Activated CD8-positive, alpha-beta memory T cell treated with anti-CD3 and anti-CD28 coated beads, Interleukin-2, amount 10 ng/mL, durations not matched to agents 7 days and 5 days (primary cell): ENCODE measurements around the gene CYP2C8. TPM values are rescaled to one million over a fixed set of nuclear protein-coding genes. Genes with fewer than 3 reads are reported as not detected.

Experiments
- ATAC-seq: fragments of 150-1000 bp; cut with Tn5 transposase; one replicate; pipeline ENCODE4 v1.10.0; 2021; ENCODE audit warnings: moderate library complexity
- CTCF ChIA-PET: fragments of 350-600 bp; sonication (Branson Sonifier 250); formaldehyde crosslinking; loops from one replicate; lab custom pipeline; 2021; ENCODE audit warnings: antibody characterized with exemption; lab: Charles Lee
- DNase-seq: peaks from one replicate; pipeline ENCODE4 v3.0.0-alpha.2; 2020
- H3K27ac Mint-ChIP-seq: one replicate; pipeline ENCODE4 v1.8.0; 2021; ENCODE audit warnings: mild to moderate bottlenecking, mixed read lengths
- H3K27me3 Mint-ChIP-seq: one replicate; pipeline ENCODE4 v1.8.0; 2021; ENCODE audit warnings: mixed read lengths
- H3K36me3 Mint-ChIP-seq: one replicate; pipeline ENCODE4 v1.8.0; 2021; ENCODE audit warnings: mild to moderate bottlenecking, mixed read lengths
- H3K4me1 Mint-ChIP-seq: one replicate; pipeline ENCODE4 v1.8.0; 2021; ENCODE audit warnings: mixed read lengths
- H3K4me3 Mint-ChIP-seq: one replicate; pipeline ENCODE4 v1.8.0; 2021; ENCODE audit warnings: mild to moderate bottlenecking, moderate library complexity, mixed read lengths
- H3K9me3 Mint-ChIP-seq: one replicate; pipeline ENCODE4 v1.8.0; 2022; ENCODE audit warnings: low read depth, mixed read lengths
- total RNA-seq, 2 experiments: library from RNA; stranded (reverse); gene quantifications; one replicate each; pipeline ENCODE4 v1.2.3, GENCODE V29; 2021

Gene CYP2C8
- total RNA-seq, 2 experiments from 2014 or later: not detected

DNA sequence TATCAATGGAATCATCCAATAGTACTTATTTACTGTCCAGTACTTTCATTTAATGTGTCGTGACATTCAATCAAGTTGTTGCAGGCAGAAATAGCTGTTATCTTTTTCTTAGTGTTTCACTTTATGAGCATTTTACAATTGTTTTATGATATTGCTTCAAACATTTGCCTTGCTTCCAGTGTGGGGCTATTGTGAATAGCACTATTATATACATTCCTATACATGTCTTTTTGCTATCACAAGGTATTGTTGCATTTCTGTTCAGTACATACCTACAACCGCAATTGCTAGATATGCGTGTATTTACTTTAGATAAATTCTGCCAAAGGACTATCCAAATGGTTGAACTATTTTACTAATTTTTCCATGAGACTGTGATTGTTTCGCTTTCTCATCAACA, 34.9 kb downstream of the CYP2C8 start:
- ATAC-seq (no peak), DNase-seq (no peak)
- CTCF ChIA-PET: no interaction called here
- Mint-ChIP-seq H3K27me3 (no peaks in the 10 kb centered on the region), H3K36me3 (no peaks in the 10 kb centered on the region), H3K9me3 (no peaks in the 10 kb centered on the region), H3K4me1 (no peaks in the 10 kb centered on the region), H3K27ac (no peak overlapping the region), H3K4me3 (no peak overlapping the region)

DNA sequence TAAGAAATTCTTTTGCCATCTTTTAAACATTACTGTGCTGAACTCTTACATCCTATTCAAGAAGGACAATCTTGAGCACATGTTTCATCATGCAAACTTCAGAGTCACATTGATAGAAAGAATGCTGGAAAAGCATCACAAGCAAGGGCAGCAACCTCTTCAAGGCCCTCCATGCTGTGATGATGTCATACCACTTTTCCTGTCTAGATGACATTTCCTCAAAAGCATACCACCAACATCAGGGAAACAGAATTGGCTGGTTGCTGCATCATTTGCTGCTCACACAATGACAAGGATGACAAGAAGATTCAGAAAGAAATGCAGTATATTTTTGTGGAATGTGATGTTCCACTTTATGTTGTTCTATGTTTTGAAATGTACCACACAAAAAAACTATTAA, 37.6 kb downstream of the CYP2C8 start:
- Mint-ChIP-seq H3K36me3 (no peaks in the 10 kb centered on the region), H3K27me3 (no peaks in the 10 kb centered on the region), H3K27ac (no peak overlapping the region), H3K4me3 (no peak overlapping the region), H3K9me3 (no peaks in the 10 kb centered on the region), H3K4me1 (no peaks in the 10 kb centered on the region)
- CTCF ChIA-PET: no interaction called here
- DNase-seq (no peak), ATAC-seq (no peak)

DNA sequence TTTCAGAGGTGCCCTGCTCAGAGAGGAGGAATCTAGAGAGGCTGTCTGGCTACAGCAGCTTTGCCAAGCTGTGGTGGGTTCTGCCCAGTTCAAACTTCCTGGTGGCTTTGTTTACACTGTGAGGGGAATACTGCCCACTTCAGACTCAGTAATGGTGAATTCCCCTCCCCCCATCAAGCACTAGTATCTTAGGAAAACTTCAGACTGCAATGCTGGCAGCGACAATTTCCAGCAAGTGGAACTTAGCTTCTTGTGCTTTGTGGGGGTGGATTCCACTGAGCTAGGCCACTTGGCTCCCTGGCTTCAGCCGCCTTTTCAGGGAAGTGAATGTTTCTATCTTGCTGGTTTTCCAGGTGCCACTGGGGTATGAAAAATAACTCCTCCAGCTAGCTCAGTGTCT, 42.8 kb downstream of the CYP2C8 start:
- no peak for ATAC-seq
- H3K4me1 Mint-ChIP-seq: no peaks in the 10 kb centered on the region

DNA sequence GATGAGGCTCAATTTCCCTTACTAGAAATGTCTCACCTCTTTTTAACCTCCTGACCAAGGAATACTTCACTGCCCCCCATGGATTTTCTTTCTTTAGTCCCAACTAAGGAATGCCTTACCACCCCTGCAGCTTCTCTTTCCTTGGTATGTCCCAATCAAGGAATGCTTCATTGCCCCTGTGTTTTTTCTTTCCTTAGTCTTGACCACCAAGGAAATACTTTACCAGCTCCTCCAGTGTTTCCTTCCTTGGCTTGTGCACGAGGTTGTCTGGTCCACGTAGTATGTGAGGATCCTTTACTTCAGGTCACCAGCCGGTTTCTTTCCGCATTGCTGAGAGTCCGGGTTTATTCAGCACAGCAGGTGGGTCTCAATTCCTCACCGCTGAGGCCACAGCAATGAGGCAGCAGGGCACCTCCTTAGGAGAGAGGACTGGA, 71.5 kb downstream of the CYP2C8 start:
- CTCF ChIA-PET: no interaction called here
- H3K36me3 Mint-ChIP-seq: no peaks in the 10 kb centered on the region

More for the DNA sequence above, 42.8 kb downstream of the CYP2C8 start:
- CTCF ChIA-PET: no interaction called here
- Mint-ChIP-seq H3K27ac (no peak overlapping the region), H3K4me3 (no peak overlapping the region), H3K27me3 (no peaks in the 10 kb centered on the region), H3K36me3 (no peaks in the 10 kb centered on the region), H3K9me3 (no peaks in the 10 kb centered on the region)
- DNase-seq: no peak

DNA sequence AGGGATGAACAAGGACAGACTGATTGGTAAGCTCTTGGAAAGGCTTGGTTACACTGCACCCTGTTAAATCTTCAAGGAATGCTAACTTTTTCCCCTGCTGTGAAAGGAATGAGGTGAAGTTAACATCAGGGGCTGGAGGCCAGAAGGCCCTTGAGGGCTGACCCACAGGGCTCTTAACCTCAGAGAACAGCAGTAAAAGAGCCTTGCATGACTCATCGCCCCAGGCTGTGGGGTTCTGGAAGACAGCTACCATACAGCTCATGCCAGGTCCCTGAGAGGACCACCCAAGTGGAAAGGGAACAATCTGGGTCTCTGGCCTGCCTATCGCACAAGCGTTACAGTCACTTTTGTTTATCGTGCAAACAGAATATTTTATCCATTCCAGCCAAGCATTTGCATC, 76.5 kb downstream of the CYP2C8 start:
- CTCF ChIA-PET: no interaction called here
- DNase-seq: no peak
- Mint-ChIP-seq H3K9me3 (peaks cover 15% of the 10 kb centered on the region), H3K27me3 (no peaks in the 10 kb centered on the region), H3K4me3 (no peak overlapping the region), H3K4me1 (no peaks in the 10 kb centered on the region), H3K27ac (no peak overlapping the region), H3K36me3 (no peaks in the 10 kb centered on the region)
- ATAC-seq: no peak

More for the DNA sequence above, 71.5 kb downstream of the CYP2C8 start:
- Mint-ChIP-seq H3K27me3 (no peaks in the 10 kb centered on the region), H3K4me1 (no peaks in the 10 kb centered on the region), H3K9me3 (peaks cover 4% of the 10 kb centered on the region), H3K4me3 (no peak overlapping the region), H3K27ac (no peak overlapping the region)
- DNase-seq (no peak), ATAC-seq (no peak)

DNA sequence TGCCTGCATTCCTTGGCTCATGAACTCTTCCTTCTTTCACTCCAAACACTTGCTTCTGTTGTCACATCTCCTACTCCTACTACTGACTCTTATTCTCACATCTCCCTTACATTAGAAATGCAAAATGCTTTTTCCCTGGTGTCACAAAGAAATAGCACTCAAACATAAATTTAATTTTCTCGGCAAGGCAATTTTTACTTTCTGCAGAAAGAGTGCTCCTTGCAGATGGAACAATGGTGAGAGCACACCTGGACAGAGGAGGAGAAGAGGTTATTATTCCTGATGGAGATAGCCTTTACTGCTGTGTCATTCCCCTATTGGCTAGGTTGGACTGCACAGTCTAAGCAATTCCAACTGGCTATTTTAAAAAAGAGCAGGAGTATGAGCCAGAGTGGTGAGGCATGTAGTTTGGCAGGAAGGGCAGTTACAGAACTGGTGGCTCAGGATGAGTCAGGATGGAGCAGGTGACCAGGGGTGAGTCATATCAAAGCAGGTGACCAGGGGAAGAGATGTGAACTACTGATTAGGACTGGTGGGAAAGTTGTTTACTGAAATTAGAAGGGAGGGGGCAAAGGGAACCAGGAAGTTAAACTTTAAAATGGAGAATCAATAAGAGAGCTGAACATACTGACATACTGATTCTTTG, 77.9 kb downstream of the CYP2C8 start:
- DNase-seq (no peak), ATAC-seq (no peak)
- H3K9me3 Mint-ChIP-seq: peaks cover 16% of the 10 kb centered on the region
- H3K4me1 Mint-ChIP-seq: no peaks in the 10 kb centered on the region
- CTCF ChIA-PET: no interaction called here
- H3K36me3 Mint-ChIP-seq: no peaks in the 10 kb centered on the region
- no peak overlapping the region for H3K27ac Mint-ChIP-seq
- H3K27me3 Mint-ChIP-seq: no peaks in the 10 kb centered on the region
- no peak overlapping the region for H3K4me3 Mint-ChIP-seq

DNA sequence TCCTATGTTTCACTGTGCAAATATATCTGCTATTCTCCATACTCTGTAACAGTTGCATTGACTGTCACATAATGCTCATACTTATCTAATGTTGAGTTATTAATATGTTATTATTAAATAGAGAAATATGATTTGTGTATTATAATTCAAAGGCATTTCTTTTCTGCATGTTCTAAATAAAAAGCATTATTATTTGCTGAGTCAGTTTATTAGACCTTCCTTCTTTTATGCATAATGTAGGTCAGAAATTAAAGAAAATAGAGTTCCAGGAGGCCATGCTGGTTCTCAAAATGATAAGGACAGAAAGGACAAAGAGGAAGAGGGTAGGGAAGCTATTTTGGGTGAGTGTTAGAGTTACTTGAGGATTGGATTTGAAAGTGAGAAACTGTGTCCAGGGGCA, 80.1 kb downstream of the CYP2C8 start:
- H3K4me1 Mint-ChIP-seq: no peaks in the 10 kb centered on the region
- no peaks in the 10 kb centered on the region for H3K27me3 Mint-ChIP-seq
- no peak overlapping the region for H3K4me3 Mint-ChIP-seq
- DNase-seq (no peak), ATAC-seq (no peak)
- H3K27ac Mint-ChIP-seq: no peak overlapping the region
- no peaks in the 10 kb centered on the region for H3K36me3 Mint-ChIP-seq
- H3K9me3 Mint-ChIP-seq: peaks cover 19% of the 10 kb centered on the region
- CTCF ChIA-PET: no interaction called here

Other genes starting within 250 kb of the CYP2C8 start
- not detected for gene CYP2C9, start 130.8 kb downstream of the CYP2C8 start, total RNA-seq
- gene ACSM6, start 124.7 kb upstream of the CYP2C8 start, total RNA-seq: not detected
- gene PDLIM1, start 221.5 kb upstream of the CYP2C8 start, total RNA-seq: 10 to 100 TPM in 1 of 2 experiments, 1 to 10 TPM in 1; 4.8 to 22.7 TPM